Measurements from ENCODE around the gene ZNRF3.
"Not testable (repeated sequence)": the region's sequence is repeated elsewhere in the genome, so short reads cannot be mapped to it uniquely, and the experiment has no call there.

- TF ChIP-seq EZH2 (IDR thresholded peaks at IDR 0.05; ENCODE audit: insufficient read depth, poor library complexity, severe bottlenecking); EZH2phosphoT487 (IDR thresholded peaks at IDR 0.05; ENCODE audit: insufficient read depth, low read depth): not testable (repeated sequence)
These were observed 200.2 kb downstream of the ZNRF3 start for GRCh38 chr22:29083576-29083932.
